Loucy (cell line): ENCODE results near the gene DNAL4.

Experiments used
- EZH2phosphoT487 ChIP-seq: fragments of 200-600 bp; IDR thresholded peaks from 2 replicates; pipeline ENCODE4 v1.6.1; 2018; ENCODE audit warnings: antibody characterized with exemption, mild to moderate bottlenecking, moderate library complexity, borderline replicate concordance
- TF ChIP-seq, protein P1 (sequence below): fragments of 200-600 bp; sonication (generic); conservative IDR thresholded peaks from 2 replicates; pipeline ENCODE4 v1.5.1; 2014; ENCODE audit warnings: mild to moderate bottlenecking, antibody characterized with exemption, low read length

- TF ChIP-seq, protein P1, sequence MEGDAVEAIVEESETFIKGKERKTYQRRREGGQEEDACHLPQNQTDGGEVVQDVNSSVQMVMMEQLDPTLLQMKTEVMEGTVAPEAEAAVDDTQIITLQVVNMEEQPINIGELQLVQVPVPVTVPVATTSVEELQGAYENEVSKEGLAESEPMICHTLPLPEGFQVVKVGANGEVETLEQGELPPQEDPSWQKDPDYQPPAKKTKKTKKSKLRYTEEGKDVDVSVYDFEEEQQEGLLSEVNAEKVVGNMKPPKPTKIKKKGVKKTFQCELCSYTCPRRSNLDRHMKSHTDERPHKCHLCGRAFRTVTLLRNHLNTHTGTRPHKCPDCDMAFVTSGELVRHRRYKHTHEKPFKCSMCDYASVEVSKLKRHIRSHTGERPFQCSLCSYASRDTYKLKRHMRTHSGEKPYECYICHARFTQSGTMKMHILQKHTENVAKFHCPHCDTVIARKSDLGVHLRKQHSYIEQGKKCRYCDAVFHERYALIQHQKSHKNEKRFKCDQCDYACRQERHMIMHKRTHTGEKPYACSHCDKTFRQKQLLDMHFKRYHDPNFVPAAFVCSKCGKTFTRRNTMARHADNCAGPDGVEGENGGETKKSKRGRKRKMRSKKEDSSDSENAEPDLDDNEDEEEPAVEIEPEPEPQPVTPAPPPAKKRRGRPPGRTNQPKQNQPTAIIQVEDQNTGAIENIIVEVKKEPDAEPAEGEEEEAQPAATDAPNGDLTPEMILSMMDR: no peak
- no peak for TF ChIP-seq EZH2phosphoT487
These were observed 36.5 kb downstream of the DNAL4 start for GRCh38 chr22:38757464-38757757.
